RWPE1 (cell line): ENCODE data around the gene IFT88.
"Not testable (repeated sequence)": the region's sequence is repeated elsewhere in the genome, so short reads cannot be mapped to it uniquely, and the experiment has no call there.

Experiments used
- CTCF ChIA-PET: fragments of 350-600 bp; sonication (Branson Sonifier 250); formaldehyde crosslinking; extraction: SDS; loops from one replicate; lab custom pipeline; 2021; lab: Yijun Ruan, JAX
- POLR2A ChIA-PET: fragments of 400-600 bp; formaldehyde crosslinking; extraction: SDS; loops from one replicate; lab custom pipeline; 2020; ENCODE audit warnings: antibody characterized with exemption; ENCODE audit not compliant: low non-redundant PET; lab: Yijun Ruan, JAX
- DNase-seq: peaks from one replicate; pipeline ENCODE4 v3.0.0; 2012; ENCODE audit warnings: low spot score
- H3K27ac ChIP-seq: fragments of 450-650 bp; 2 replicates; pipeline ENCODE4 v1.5.1; 2017
- TF ChIP-seq, protein P1 (sequence below): fragments of 450-650 bp; conservative IDR thresholded peaks from 2 replicates; pipeline ENCODE4 v1.5.1; 2017; ENCODE audit warnings: low read depth, mild to moderate bottlenecking

The IFT88 gene

DNA sequence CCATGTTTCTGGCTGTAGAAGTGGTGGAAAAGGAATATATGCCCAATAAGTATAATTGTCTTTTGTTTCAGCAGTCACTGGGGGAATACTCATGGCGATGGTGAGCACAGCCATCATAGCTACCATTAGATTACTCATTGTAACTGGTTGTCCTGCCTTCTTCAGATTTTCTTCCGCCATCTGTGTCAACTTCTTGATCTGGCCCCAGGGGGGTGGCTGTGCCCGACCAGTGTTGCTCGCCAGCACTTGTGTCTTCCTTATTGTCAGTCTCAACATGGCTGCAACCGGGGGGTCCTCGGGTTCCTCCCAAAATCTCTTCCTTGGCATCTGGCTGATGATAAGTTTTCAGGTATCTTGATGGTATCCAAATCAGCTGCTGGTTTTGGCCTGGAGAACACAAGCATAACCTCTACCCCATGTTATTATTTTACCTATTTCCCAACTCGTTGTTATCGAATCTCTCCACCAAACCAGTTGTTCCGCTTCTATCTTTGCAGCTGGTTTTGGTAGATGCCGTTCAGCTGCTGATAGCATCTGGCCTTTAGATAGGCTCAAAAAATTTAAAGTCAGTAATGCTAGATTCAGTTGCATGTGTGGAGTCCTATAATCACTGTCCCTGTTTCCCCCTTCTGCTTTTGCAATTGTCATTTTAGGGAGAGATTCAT, 113.6 kb downstream of the IFT88 start:
- POLR2A ChIA-PET: no interaction called here
- TF ChIP-seq, protein P1, sequence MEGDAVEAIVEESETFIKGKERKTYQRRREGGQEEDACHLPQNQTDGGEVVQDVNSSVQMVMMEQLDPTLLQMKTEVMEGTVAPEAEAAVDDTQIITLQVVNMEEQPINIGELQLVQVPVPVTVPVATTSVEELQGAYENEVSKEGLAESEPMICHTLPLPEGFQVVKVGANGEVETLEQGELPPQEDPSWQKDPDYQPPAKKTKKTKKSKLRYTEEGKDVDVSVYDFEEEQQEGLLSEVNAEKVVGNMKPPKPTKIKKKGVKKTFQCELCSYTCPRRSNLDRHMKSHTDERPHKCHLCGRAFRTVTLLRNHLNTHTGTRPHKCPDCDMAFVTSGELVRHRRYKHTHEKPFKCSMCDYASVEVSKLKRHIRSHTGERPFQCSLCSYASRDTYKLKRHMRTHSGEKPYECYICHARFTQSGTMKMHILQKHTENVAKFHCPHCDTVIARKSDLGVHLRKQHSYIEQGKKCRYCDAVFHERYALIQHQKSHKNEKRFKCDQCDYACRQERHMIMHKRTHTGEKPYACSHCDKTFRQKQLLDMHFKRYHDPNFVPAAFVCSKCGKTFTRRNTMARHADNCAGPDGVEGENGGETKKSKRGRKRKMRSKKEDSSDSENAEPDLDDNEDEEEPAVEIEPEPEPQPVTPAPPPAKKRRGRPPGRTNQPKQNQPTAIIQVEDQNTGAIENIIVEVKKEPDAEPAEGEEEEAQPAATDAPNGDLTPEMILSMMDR: no peak
- DNase-seq: no peak
- CTCF ChIA-PET: no interaction called here
- no peak overlapping the region for H3K27ac ChIP-seq

DNA sequence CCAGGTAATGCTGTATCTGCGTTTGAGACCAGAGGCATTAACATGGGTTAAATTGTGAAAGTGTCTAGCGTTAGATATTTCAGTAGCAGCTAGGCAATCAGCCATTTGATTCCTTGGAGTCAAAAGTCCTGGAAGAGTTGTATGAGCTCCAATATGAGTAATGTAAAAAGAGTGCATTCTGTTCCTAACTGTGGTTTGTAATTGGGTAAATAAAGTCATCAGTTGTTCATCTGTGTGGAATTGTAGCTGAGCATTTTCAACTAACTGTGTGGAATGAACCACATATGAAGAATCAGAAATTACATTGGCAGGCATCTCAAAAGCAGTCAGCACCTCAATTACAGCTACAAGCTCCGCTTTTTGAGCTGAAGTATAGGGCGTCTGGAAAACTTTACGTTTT, 114.5 kb downstream of the IFT88 start:
- CTCF ChIA-PET, DNase-seq, H3K27ac ChIP-seq, POLR2A ChIA-PET: not testable (repeated sequence)

DNA sequence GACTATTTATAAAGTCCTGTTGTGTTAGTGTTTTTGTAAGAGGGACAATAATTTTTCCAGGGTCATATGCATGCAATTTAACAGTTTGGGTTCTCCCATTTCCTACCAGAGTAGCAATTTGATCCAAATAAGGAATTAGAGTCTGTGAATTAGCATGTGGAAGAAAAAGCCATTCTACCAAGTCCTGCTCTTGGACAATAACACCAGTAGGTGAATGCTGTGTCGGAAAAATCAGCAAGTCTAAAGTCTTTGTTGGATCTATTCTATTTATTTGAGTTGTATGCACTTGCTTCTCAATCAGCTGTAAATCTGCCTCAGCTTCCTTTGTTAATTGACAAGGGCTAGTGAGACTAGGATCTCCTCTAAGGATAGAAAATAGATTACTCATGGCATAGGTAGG, 115.1 kb downstream of the IFT88 start:
- POLR2A ChIA-PET: no interaction called here
- TF ChIP-seq, protein P1: no peak
- DNase-seq: no peak
- no peak overlapping the region for H3K27ac ChIP-seq
- CTCF ChIA-PET: no interaction called here

- H3K27ac ChIP-seq: no peak overlapping the region
- TF ChIP-seq, protein P1: no peak
- ChIA-PET POLR2A (no interaction called here), CTCF (interaction anchor here (0.6 to 0.7 kb wide), 2 partner anchors 20 to 49 kb away, joined by 3 to 4 read pairs; no protein-coding TSS in a partner anchor)
- DNase-seq: no peak
Measured at GRCh38 chr13:20684041-20684440, 117.1 kb downstream of the IFT88 start.

- no peak for DNase-seq
- ChIA-PET POLR2A (no interaction called here), CTCF (interaction anchor here (0.7 kb wide), 1 partner anchor 20 kb away, joined by 3 read pairs; no protein-coding TSS in a partner anchor)
- no peak overlapping the region for H3K27ac ChIP-seq
- TF ChIP-seq, protein P1: no peak
Measured at GRCh38 chr13:20684546-20684945, 117.6 kb downstream of the IFT88 start.

DNA sequence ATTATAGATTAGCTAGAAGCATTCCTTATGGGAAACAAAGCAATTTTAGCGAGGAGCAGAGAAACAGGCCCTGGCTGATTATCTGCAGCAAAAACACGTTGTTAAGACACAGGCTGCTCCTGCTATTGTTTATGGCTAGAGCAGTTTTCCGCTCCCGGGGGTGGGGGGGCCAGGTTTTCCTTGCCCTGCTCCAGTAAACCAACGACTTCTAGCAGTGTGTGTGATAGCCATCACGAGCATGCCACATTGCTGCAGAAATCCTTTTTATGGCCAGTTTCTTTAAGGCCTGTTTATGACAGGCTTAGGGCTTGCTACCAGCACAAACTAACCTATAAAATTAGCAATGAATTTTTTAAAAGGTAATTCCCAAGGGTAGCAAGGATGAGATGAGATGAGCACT, 118.1 kb downstream of the IFT88 start:
- TF ChIP-seq, protein P1: no peak
- POLR2A ChIA-PET: no interaction called here
- no peak for DNase-seq
- no peak overlapping the region for H3K27ac ChIP-seq
- CTCF ChIA-PET: no interaction called here

DNA sequence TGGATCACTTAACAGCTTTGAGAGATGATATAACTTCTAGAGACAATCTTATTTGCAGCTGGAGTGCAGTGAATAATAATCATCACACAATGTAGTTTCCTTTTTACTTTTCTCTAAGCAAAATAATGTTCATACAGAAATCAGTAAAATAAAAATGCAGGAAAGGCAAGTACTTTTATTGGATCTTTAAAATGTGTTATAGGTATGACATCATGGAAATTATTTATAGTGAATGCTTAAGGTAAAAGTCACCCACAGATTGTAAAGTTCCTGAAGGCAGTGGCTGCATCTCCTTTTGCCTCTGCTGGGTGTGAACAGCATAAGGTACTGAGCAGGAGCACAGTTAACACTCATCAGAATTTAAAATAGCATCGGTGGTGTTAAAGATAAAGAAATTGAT, 119.2 kb downstream of the IFT88 start:
- POLR2A ChIA-PET: no interaction called here
- CTCF ChIA-PET: no interaction called here
- DNase-seq: no peak
- H3K27ac ChIP-seq: no peak overlapping the region
- TF ChIP-seq, protein P1: no peak
